Activated CD8-positive, alpha-beta memory T cell treated with anti-CD3 and anti-CD28 coated beads, Interleukin-2, amount 50 U/mL, for 24 hours (primary cell): ENCODE measurements around the gene MYO7B.

Experiments
- DNase-seq: peaks from one replicate; pipeline ENCODE4 v3.0.0-alpha.2; 2020; ENCODE audit errors: extremely low read depth

The MYO7B gene

DNA sequence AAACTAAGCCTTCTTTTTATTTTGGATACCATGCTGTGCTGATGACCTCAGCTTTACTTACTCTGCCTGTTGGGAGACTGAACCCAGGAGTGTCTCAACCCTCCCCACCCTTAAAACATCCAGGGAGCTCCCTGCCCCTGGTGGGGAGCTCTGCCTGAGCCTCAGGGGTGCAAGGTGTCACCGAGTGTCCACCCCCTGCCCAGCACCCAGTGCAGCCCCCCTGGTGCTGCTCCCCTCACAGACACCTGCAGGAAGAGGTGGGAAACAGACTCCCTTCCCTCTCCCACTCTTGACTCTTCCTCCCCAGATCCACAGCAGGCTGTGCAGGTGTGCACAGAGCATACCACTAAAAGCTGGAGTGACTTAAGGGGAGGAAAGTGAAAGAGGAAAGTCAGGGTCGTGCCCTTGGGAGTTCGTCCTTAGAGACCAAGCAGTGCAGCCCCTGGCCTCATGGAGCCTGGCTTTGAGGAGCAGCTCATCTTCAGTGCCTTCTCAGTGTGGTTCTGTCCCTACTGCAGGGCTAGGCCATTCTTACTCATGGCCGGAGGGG lies 51.3 kb downstream of the MYO7B start:
- DNase-seq: no peak

DNA sequence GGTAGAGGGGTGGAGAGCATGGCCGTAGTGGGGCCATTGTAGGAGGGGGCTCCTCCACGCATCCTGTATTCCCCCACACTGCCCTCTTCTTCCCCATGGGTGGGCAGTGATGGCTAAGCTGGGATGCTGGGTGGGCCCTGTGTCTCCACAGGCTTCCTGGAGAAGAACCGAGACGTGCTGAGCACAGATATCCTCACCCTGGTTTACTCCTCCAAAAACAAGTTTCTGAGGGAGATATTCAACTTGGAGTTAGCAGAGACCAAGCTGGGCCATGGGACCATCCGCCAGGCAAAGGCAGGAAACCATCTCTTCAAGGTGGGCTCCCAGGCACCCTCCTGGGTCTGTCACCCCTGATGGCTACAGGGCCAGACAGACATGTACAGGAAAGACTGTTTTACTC lies 52.8 kb downstream of the MYO7B start:
- no peak for DNase-seq

DNA sequence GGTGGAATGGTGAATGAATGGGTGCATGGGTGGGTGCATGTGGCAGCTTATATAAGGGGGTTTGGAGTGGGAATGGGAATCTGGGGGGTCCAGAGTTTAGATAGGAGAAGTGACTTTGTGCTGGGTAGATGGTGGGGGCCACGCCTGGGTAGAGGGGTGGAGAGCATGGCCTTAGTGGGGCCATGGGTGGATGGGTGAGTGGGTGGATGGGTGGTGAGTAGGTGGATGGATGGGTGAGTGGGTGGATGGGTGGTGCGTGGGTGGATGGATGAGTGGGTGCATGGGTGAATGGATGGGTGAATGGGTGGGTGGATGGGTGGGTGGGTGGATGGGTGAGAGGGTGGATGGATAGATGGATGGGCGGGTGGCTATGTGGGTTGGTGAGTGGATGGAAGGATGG lies 53.9 kb downstream of the MYO7B start:
- no peak for DNase-seq

DNA sequence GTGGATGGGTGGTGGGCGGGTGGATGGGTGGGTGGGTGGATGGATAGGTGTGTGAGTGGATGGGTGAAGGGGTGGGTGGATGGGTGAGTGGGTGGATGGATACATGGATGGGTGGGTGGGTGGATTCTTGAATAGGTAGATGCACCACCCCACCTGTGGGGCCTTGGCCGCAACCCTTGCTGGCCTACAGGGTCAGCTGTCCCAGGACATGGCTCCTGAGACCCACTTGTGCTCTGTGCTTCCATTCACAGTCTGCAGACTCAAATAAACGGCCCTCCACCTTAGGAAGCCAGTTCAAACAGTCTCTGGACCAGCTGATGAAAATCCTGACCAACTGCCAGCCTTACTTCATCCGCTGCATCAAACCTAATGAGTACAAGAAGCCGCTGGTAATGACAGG lies 54.4 kb downstream of the MYO7B start:
- no peak for DNase-seq

DNA sequence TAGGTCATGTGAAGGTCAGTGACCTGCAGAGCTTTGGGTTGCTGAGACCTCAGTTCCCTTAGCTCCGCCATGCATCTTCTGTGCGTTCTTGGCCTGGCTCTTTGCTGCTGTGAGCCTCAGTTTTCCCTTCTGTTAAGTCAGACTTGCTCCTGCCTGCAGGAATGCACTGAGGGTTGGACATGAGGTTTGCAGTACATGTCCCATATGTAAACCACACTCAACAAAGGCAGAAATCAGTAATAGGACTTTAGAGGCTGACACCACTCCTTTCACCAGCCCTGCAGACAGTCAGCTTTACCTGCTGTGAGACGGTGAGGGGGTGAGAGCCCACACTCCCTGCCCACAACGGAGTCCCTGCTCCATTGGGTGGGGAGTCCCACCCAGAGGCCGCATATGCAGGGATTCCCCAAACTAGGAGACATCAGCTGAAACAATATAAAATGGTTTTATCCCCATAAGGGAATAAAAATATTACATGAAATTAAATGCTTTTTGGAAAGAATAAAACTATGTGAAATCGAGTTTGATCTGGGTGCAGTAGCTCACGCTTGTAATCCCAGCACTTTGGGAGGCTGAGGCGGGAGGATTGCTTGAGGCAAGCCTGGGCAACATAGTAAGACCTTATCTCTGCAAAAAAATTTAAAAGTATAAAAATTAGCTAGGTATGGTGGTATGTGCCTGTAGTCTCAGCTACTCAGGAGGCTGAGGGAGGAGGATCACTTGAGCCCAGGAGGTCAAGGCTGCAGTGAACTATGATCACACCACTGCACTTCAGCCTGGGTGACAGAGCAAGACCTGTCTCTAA lies 55.1 kb downstream of the MYO7B start:
- DNase-seq: no peak

DNA sequence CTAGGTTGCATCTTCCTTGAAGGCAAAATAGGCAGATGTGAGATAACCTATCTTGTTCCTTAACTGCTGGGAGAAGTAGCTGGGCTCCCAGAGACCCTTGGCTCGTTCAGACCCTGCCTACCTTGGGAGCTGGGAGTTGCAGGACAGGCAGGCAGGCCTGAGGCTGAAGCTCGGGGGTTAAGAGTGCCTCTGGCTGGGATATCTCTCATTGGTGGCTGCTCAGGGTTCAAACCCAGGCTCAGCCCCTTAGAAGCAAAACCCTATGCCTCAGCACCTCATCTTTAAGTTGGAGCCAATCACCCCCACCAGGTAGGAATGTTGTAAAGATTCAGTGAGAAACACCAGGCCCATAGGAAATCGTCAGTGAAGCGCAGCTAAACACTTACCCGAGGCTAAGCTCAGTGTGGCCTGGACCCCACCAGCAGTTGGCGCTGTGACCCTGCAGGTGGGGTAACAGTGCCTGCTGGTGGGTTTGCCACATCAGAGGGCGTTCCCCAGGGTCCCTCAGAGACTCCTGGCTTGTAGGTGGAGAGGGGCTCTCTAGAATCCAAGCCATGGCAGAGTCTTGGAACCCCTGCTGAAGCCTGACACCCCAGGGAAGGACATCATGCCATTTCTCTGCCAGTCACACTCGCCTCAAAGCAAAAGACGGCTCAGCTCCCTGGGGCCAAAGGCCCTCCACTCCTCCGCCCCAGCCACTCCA lies 55.9 kb downstream of the MYO7B start:
- peak; percentile 13 for DNase-seq

DNA sequence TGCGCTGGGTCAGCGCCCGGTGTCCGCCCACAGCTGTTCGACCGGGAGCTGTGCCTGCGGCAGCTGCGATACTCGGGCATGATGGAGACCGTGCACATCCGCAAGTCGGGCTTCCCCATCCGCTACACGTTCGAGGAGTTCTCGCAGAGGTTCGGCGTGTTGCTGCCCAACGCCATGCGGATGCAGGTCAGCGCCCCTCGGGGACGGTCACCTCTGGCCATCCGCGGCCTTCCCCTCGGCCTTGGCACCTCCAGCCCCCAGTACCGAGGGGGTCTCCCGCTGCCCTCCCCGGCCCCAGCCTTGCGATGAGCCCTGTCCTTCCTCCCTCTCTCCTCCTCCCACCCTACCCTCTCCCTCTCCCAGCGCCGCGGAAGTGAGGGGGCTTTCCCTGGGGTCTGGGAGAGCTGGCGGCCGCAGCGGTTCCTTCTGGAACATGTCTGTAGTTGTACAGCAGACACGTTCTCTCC lies 57.3 kb downstream of the MYO7B start:
- no peak for DNase-seq

DNA sequence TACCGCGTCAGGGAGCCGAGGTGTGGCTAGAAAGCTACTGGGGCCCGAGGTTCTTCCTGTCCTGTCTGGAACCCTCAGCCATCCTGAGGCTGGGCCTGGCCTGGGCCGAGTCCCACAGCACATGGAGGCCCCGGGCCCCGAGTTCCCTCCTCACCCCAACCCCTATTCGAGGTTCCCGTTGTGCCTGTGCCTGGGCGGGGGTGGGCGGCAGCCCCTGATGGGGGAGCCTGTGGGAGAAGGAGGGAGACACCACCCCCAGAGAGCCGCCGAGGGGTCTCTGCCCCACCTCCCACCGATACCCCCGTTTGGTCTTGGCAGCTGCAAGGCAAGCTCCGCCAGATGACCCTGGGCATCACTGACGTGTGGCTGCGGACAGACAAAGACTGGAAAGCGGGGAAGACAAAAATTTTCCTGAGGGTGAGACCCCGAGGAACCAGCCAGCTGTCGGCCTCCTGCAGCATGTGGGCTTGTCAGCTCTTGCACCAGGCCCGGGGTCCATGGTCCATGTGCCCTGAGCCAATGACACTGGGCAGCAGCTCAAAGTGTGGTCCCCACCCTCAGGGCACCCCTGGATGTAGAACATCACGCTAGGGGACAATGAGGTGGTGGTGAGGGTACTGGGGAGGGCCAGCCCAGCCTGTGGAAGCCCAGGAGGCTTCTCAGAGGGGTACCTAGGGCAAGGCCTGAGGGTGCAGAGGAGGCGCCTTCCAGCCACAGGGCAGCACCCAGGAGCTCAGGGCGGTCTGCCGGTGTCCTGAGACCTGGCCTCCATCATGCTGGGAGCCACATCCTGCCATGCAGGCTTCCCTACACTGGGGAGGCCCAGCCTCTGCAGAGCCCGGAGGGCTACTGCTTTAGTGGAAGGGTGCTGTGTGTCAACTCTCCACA lies 58.0 kb downstream of the MYO7B start:
- no peak for DNase-seq

DNA sequence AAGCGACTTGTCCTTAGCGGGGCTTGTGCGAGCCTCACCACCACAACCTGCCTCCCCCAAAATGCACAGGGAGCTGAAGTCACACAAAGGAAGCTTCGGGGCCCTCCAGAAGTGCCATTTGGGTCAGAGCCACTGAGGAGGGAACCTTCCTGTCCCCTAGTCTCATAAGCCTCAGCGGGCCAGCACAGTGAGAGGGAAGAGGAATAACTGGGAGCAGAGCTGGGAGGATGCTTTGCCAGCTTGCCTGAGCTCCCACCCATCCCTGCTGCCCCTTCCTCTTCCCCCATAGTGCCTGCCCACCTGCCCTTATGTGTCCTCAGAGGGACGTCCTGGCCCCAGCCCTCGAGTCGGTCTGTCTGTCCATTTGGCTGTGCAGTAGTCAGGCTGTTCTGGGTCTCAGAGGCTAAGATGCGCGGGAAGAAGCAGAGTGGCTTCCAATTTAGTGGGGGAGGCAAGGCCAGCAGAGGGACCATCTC lies 58.7 kb downstream of the MYO7B start:
- no peak for DNase-seq

DNA sequence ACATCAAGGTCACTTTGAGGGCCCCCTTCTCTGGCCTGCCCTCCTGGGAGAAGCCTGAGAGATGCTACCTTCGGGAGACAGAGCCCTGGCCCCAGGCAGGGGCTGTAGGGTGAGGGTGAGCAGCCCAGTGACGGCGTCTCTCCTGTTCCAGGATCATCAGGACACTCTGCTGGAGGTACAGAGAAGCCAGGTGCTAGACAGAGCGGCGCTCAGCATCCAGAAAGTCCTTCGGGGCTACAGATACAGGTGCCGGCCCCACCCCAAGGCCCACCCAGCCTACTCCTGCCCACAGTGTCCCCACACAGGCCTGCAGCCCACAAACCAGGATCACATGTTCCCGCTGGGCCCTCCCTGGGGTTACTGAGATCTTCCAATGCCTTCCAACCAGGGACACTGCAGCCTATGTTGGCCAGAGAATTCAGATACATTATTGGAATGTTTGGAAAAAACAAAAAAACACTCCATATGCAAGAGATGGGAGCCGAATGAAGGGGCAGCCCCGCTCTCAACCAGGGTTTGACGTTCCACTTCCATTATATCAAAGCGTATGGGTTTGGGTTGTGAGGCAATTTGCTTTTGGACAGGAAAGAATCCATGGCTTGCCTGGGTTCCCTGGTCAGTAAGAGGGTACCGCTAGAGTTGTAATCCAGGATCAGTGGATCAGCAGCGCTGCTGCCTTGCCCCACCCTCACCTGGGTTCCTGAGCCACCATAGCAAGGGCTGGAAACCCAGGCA lies 61.0 kb downstream of the MYO7B start:
- DNase-seq: no peak

DNA sequence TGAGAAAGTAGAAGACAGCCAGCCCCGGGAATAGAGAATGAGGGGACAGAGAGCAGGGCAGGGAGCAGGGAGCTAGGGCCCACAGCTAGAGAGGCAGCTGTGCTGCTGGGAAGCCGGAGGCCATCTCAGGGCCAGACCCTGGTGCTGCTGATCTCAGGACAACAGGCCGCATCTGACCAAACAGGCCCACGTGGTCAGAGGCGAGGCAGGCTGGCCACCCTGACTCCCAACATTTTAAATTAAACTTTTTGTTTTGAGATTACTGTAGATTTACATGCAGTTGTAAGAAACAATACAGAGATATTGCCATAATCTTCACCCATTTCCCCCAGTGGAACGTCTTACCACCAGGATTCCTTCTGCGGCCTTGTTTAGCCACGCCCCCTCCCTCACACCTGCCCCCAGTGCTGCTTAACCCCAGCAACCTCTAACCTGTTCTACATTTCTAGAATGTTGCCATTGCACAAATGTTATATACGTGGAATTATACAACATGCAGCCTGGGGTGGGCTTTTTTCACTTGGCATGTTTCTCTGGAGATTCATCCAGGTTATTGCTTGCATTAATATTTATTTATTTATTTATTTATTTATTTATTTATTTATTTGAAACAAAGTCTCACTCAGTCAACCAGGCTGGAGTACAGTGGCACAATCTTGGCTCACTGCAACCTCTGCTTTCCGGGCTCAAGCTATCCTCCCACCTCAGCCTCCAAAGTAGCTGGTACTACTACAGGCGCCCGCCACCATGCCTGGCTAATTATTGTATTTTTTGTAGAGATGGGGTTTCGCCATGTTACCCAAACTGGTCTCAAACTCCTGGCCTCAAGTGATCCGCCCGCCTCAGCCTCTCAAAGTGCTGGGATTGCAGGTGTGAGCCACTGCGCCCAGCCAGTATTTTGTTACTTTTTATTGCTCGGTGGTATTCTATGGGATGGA lies 61.8 kb downstream of the MYO7B start:
- no peak for DNase-seq

DNA sequence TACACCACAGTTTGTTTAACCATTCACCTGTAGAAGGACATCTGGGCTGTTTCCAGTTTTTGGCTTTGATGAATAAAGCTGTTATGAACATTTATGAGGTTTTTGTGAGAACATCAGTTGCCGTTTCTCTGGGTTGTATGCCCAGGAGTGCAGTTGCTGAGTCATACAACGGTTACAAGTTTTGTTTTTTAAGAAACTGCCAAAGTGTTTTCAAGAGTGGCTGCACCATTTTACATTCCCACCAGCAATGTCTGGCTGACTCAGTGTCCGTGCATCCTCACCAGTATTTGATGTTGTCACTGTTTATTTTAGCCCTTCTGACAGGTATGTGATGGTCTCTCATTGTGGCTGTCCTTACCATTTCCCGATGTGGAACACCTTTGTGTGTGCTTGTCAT lies 62.5 kb downstream of the MYO7B start:
- no peak for DNase-seq

DNA sequence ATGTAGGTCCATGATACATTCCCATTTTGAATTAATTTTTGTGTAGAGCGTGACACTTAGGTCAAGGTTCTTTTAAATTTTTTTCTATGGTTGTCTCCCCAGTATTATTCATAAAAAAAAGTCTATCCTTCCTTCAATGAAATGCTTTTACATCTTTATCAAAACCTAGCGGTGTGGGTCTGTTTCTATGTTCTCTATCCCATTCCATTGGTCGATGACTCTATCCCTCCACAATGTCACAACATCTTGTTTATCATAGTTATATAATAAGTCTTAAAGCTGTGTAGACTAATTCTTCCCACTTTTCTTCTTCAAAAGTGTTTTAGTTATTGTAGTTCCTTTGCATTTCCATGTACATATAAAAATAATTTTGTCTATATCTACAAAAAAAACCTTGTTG lies 63.2 kb downstream of the MYO7B start:
- DNase-seq: no peak

DNA sequence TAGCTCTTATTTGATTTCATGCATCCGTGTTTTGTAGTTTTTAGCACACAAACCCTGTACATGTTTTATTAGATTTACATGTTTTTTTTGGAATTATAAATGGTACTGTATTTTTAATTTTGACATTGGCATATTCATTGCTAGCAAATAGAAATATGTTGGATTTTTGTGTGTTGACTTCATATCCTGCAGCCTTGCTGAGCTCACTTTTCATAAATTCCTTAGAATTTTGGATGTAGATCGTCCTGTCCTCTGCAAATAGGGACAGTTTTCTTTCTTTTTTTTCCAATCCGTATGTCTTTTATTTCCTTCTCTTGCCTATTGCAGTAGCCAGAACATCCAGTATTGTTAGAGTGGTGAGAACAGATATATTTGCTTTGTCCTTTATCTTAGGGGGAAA lies 63.7 kb downstream of the MYO7B start:
- DNase-seq: no peak

DNA sequence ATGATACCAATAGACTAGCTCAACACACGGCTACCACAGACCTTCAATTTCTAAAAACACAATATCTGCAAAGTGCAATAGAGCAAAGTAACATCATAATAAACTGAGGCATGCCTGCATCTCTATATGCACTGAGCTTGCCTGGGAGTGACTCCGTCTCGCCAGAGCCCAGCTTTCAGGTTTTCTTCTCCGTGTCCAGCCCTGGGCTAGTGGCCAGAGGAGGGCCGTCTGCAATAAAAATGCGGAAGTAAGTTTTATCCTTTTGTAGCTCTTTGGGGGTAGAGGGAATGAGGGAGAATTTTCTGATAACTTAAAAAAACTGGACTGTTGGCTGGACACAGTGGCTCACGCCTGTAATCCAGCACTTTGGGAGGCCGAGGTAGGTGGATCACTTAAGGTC lies 69.5 kb downstream of the MYO7B start:
- no peak for DNase-seq

DNA sequence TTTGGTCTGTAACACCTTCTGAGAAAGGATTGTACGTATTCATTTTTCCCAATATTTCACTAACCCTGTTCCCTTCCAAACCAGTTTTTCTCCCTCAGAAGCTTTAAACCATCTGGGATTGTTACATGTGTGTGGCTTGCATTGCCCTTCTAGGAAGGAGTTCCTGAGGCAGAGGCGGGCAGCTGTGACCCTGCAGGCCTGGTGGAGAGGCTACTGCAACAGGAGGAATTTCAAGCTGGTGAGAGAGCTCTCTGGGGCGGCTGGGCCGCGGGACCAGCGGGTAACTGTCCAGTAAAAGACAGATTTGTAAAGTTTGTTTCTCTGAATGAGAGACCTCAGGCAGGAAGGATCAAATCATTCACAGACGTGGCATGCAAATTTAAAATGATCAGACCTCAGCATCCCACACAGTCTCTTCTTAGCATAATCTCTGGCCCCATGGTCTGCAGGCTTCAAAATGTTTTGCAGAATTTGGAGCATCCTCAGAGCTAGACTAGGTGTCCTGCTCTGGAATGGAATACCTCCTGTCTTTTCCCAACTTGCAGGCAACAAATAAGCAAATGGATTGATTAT lies 70.3 kb downstream of the MYO7B start:
- DNase-seq: no peak

DNA sequence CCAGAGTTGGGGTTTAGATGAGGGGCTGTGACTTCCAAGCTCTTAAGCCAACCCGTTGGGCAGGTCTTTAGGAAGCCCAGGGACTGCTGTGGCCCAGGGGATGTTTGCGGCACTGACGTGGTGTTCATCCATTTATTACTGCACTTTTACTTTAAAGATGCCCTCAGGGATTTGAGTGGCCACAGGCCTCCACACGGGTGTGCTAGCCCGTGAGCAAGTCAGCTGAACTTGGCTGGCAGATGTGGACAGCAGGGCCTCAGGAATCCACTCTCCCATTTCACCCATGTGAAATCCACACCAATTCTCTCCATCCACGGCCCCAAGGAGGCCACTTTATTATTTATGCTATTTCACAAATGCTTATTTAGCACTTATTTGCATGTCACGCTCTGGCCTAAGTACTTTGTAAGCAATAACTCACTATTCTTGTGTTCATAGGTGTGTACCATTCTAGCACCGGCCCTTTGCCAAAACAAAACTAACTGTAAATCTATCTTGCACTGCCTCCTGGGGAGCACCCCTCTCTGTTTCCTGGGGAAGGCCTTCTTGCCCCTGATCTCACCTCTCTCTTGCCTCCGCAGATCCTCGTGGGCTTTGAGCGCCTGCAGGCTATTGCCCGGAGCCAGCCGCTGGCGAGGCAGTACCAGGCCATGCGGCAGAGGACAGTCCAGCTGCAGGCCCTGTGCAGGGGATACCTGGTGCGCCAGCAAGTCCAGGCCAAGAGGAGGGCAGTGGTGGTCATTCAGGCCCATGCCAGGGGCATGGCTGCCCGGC lies 71.3 kb downstream of the MYO7B start:
- no peak for DNase-seq

DNA sequence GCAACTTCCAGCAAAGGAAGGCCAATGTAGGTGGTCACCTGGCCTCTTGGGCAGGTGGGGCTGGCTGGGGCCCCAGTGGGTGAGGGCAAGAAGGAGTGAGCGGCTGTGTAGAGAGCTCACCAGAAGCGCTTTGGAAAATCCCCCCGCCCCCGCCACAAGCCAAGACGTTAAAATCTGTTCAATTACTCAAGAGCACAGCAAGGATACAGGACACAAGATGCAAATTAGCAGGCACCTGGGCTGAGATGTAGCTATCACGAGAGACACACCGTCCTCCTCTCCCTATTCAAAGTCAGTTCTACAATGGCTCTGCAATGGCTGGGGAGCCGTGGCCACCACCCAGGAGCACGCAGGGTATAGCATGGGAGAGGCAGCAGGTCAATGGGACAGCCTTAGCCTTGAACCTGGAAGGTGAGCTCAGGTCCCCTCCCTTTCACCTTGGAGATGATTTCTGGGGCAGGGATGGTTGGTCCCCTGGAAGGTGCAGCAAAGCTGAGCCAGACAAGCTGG lies 72.0 kb downstream of the MYO7B start:
- DNase-seq: no peak
